Left lung (tissue), 10 donors: ENCODE measurements around the gene GORASP2. TPM values are rescaled to one million over a fixed set of nuclear protein-coding genes. Genes with fewer than 3 reads are reported as not detected.

Experiments
- ATAC-seq: fragments of 200-7000 bp; cut with Tn5 transposase; one replicate; pipeline ENCODE4 v1.9.1; 2020; ENCODE audit warnings: moderate library complexity
- DNase-seq, 4 donors: peaks; one replicate each; pipeline ENCODE4 v3.0.0-alpha.2; 2013 to 2020
- H3K27ac ChIP-seq, 2 donors: fragments of 200-600 bp; sonication (generic) in 1 of 2; one replicate each; pipeline versions ENCODE4 v1.5.0 to v1.8.0; 2020 to 2021
- H3K27me3 ChIP-seq, 2 donors: fragments of 200-600 bp; sonication (generic) in 1 of 2; one replicate each; pipeline versions ENCODE4 v1.5.0 to v1.8.0; 2020 to 2021
- H3K36me3 ChIP-seq, 2 donors: fragments of 200-600 bp; sonication (generic) in 1 of 2; one replicate each; pipeline versions ENCODE4 v1.5.0 to v1.8.0; 2020 to 2021
- H3K4me1 ChIP-seq, 2 donors: fragments of 200-600 bp; one replicate each; pipeline ENCODE4 v1.8.0; 2021
- H3K4me3 ChIP-seq, 2 donors: fragments of 200-600 bp; sonication (generic) in 1 of 2; one replicate each; pipeline versions ENCODE4 v1.5.0 to v1.8.0; 2020 to 2021; ENCODE audit warnings: mild to moderate bottlenecking in 1 of 2
- H3K9me3 ChIP-seq, 2 donors: fragments of 200-600 bp; sonication (generic) in 1 of 2; one replicate each; pipeline versions ENCODE4 v1.5.0 to v1.8.0; 2020 to 2021
- intact Hi-C, 2 donors: fragments of 100-400 bp; cut with DNase I; formaldehyde crosslinking; loops; one replicate each; pipeline versions ENCODE4 v1.11.2 to v1.14.2; 2022
- polyA plus RNA-seq, 6 donors: library from polyadenylated mRNA; unstranded; fragments of 120-200 nt; gene quantifications; one replicate each; pipeline ENCODE4 v1.2.1, GENCODE V29; 2013; ENCODE audit not compliant: insufficient read length in 6 of 6
- total RNA-seq, 2 donors: library from RNA; stranded (reverse); fragmentation: NEBNext Ultra II Directional; extraction: Animal tissue kit (Norgen Biotek cat#: 25700); gene quantifications; one replicate each; pipeline ENCODE4 v1.2.1, GENCODE V29; 2021
- TF ChIP-seq, protein P1 (sequence below), 2 donors: fragments of 200-600 bp; sonication (generic) in 1 of 2; IDR thresholded peaks; one replicate each; pipeline versions ENCODE4 v1.5.0 to v1.8.0; 2021; ENCODE audit warnings: antibody characterized with exemption in 2 of 2
- donor health status: DM: no; HTN: yes; CAD: no.
- donor health status: DM: no; HTN: no; CAD: no.

Gene GORASP2
- total and polyA plus RNA-seq, 8 donors, result 67.6 to 93.1 (median 79.5) TPM

GRCh38 chr2:170943596-170943995, 14.5 kb downstream of the GORASP2 start:
- no peak for DNase-seq
- H3K9me3 ChIP-seq, result no peaks in the 10 kb centered on the region
- no peaks in the 10 kb centered on the region for H3K27me3 ChIP-seq
- peaks cover 0 to 15% of the 10 kb centered on the region in 2 donors for H3K4me1 ChIP-seq
- H3K36me3 ChIP-seq, result no peaks in the 10 kb centered on the region
- no peak overlapping the region for H3K27ac ChIP-seq
- intact Hi-C loops, result no loop called here
- H3K4me3 ChIP-seq, result no peak overlapping the region
- ATAC-seq, result no peak
- TF ChIP-seq, protein P1, sequence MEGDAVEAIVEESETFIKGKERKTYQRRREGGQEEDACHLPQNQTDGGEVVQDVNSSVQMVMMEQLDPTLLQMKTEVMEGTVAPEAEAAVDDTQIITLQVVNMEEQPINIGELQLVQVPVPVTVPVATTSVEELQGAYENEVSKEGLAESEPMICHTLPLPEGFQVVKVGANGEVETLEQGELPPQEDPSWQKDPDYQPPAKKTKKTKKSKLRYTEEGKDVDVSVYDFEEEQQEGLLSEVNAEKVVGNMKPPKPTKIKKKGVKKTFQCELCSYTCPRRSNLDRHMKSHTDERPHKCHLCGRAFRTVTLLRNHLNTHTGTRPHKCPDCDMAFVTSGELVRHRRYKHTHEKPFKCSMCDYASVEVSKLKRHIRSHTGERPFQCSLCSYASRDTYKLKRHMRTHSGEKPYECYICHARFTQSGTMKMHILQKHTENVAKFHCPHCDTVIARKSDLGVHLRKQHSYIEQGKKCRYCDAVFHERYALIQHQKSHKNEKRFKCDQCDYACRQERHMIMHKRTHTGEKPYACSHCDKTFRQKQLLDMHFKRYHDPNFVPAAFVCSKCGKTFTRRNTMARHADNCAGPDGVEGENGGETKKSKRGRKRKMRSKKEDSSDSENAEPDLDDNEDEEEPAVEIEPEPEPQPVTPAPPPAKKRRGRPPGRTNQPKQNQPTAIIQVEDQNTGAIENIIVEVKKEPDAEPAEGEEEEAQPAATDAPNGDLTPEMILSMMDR (IDR thresholded peaks at IDR 0.05), result no peak

- no peaks in the 10 kb centered on the region for H3K27me3 ChIP-seq
- intact Hi-C loops, result no loop called here
- no peak overlapping the region for H3K4me3 ChIP-seq
- DNase-seq (no peak), ATAC-seq (no peak)
- H3K4me1 ChIP-seq, result peaks cover 0 to 5% of the 10 kb centered on the region in 2 donors
- peaks cover 0 to 4% of the 10 kb centered on the region in 2 donors for H3K36me3 ChIP-seq
- H3K9me3 ChIP-seq, result no peaks in the 10 kb centered on the region
- TF ChIP-seq, protein P1 (IDR thresholded peaks at IDR 0.05), result no peak
- no peak overlapping the region for H3K27ac ChIP-seq
Observed at GRCh38 chr2:170944545-170944944, 15.5 kb downstream of the GORASP2 start.

GRCh38 chr2:170949415-170949814, 20.4 kb downstream of the GORASP2 start:
- H3K36me3 ChIP-seq, result peaks cover 4 to 52% of the 10 kb centered on the region in 2 donors
- TF ChIP-seq, protein P1 (IDR thresholded peaks at IDR 0.05), result no peak
- no peaks in the 10 kb centered on the region for H3K9me3 ChIP-seq
- no peak overlapping the region for H3K27ac ChIP-seq
- H3K4me1 ChIP-seq, result peaks cover 0 to 12% of the 10 kb centered on the region in 2 donors
- DNase-seq (no peak), ATAC-seq (no peak)
- no peaks in the 10 kb centered on the region for H3K27me3 ChIP-seq
- intact Hi-C loops, result no loop called here
- no peak overlapping the region for H3K4me3 ChIP-seq

GRCh38 chr2:170950221-170950761, 21.2 kb downstream of the GORASP2 start:
- TF ChIP-seq, protein P1 (IDR thresholded peaks at IDR 0.05), result no peak
- Histone ChIP-seq H3K4me1 (peaks cover 0 to 12% of the 10 kb centered on the region in 2 donors), H3K4me3 (no peak overlapping the region), H3K36me3 (peaks cover 4 to 61% of the 10 kb centered on the region in 2 donors), H3K27ac (peak overlapping the region in 1 of 2 donors; percentile 21), H3K27me3 (no peaks in the 10 kb centered on the region), H3K9me3 (no peaks in the 10 kb centered on the region)
- DNase-seq (no peak), ATAC-seq (peak; percentile 40)
- intact Hi-C loops, result no loop called here

- intact Hi-C loops, result no loop called here
- no peaks in the 10 kb centered on the region for H3K9me3 ChIP-seq
- no peak overlapping the region for H3K4me3 ChIP-seq
- H3K27ac ChIP-seq, result no peak overlapping the region
- TF ChIP-seq, protein P1 (IDR thresholded peaks at IDR 0.05), result no peak
- peaks cover 0 to 12% of the 10 kb centered on the region in 2 donors for H3K4me1 ChIP-seq
- DNase-seq, result no peak
- peaks cover 4 to 98% of the 10 kb centered on the region in 2 donors for H3K36me3 ChIP-seq
- no peak for ATAC-seq
- H3K27me3 ChIP-seq, result no peaks in the 10 kb centered on the region
Observed at GRCh38 chr2:170953941-170954340, 24.9 kb downstream of the GORASP2 start.
